HG02870 (cell line): ENCODE measurements around the gene CDH23.

ENCODE experiments used
- ATAC-seq: cut with Tn5 transposase; IDR thresholded peaks from one replicate; pipeline ENCODE4 v1.9.1; 2021; ENCODE audit warnings: mild to moderate bottlenecking, moderate library complexity; ENCODE audit not compliant: unreplicated experiment

CDH23 gene

GRCh38 chr10:71801361-71801760 is 404.6 kb downstream of the CDH23 start:
- ATAC-seq, result peak; percentile 82

DNA sequence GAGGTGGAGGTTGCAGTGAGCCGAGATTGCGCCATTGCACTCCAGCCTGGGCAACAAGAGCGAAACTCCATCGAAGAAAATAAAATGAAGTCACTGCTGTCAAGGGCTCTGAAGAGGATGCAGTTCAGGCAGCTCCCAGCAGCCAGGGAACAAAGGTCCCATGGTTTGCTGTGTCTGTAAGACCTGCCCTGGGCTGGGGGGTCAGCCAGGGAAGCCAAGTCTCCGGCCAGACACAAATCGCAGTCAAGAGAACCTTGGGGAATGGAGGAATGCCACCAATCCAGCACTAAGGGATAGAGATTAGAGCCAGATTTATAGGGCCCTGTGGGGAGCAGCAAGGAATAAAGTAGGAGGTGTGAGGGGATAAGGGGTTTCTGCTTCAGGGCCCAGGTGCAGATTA is 405.5 kb downstream of the CDH23 start:
- ATAC-seq, result no peak

DNA sequence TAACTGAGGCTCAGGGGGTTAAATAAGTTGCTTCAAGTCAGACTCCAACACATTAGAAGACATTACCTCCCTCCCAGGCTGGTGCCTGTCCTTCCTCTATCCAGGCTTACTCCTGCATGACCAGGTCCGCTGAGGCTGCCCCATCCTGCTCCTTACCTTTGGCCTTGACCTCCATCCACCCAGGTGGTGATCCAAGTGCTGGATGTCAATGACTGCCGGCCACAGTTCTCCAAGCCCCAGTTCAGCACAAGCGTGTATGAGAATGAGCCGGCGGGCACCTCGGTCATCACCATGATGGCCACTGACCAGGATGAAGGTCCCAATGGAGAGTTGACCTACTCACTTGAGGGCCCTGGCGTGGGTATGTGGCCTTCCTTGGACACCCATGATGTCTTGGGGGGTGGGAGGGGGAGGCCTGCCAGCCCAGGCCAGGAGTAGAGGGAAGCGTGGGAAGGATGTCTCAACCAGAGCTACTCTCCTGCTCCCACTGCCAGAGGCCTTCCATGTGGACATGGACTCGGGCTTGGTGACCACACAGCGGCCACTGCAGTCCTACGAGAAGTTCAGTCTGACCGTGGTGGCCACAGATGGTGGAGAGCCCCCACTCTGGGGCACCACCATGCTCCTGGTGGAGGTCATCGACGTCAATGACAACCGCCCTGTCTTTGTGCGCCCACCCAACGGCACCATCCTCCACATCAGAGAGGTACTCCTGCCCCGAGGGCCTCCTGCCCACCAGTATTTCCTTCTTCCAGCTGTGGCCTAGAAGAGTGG is 406.2 kb downstream of the CDH23 start:
- ATAC-seq, result no peak

DNA sequence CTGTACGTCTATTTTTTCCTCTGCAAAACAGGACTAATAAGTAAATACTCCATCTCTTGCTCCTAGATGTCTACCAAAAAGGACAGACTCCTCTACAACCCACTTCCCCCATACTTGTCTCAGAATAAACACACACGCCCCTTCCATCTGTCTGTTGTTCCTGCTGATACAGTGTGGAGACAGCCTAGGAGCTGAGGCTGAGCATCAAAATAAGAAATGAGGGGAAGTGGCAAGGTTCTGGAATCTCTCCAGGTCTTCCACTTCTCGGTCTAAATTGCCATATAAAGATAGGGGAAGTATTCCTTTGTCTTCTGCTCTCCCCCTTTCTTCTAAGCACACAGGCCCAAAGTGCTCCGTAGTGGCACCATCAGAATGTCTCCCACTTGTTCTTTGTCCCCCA is 407.4 kb downstream of the CDH23 start:
- no peak for ATAC-seq

GRCh38 chr10:71805776-71806703 is 409.3 kb downstream of the CDH23 start:
- no peak for ATAC-seq

DNA sequence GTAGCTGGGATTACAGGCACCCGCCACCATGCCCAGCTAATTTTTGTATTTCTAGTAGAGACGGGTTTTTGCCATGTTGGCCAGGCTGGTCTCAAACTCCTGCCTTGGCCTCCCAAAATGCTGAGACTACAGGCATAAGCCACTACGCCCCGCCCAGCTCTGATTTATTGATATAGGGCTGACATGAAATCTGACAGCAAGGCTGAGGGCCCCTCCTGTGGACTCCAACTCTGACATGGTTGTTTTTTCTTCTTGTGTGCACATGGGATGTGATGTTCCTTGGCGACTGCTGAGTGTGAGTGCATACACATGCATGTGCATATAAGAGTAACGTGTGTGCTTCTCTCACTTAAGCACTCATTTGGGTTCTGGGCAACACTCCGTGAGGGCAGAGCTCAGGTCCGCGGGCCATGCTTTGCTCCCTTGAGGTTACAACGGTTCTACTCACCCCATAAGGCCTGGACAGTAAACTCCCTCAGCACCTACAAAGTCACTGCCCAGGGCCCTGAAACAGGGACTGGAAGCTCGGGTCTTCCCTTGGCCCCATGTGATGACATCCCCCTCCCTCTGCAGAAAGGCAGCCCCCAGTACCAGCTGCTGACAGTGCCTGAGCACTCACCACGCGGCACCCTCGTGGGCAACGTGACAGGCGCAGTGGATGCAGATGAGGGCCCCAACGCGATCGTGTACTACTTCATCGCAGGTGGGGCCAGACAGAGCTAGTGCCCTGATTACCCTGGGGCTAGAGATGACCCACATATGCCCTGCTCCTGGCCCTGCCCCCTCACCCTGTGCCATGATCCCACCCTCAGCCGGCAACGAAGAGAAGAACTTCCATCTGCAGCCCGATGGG is 410.2 kb downstream of the CDH23 start:
- ATAC-seq, result no peak

- no peak for ATAC-seq
Measured at GRCh38 chr10:71807557-71808510, 411.1 kb downstream of the CDH23 start.

DNA sequence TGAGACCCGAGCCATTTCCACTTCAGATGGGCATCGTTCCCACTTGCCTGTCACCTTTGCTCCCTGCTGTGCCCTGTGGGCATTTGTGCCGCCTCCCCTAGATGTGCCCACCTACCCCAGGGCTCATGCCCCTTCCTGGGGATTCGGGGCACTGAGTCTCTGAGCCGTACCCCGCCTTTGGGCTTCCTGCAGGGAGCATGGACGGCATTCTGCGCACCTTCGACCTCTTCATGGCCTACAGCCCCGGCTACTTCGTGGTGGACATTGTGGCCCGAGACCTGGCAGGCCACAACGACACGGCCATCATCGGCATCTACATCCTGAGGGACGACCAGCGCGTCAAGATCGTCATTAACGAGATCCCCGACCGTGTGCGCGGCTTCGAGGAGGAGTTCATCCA is 412.9 kb downstream of the CDH23 start:
- no peak for ATAC-seq

DNA sequence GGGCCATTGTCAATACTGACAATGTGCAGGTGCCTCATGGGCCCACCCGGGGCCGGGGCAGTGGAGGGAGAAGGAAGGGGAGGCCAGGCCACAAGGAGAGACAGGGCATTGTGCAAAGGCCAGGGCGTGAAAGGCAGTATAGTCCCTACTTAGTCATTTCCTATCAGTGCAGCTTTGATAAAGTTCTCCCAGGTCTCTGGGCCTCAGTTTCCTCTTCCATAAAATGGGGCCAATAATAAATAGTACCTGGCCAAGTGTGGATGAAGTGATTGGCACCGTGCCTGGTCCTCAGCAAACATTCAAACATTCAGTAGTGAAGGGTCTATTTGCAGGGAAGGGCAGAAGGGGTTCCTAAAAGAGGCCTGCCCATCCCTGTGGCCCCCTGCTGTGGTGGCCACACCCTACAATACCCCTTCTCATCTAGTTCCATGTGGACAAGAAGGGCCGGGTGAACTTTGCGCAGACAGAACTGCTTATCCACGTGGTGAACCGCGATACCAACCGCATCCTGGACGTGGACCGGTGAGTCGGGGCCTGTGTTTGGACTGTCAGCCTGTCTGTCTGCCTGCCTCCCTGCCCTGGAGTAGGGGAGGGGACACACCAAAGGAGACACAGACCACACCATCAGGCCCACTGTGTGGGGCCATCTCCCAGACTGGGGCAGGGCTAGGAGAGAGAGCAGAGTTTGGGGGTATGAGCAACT is 413.5 kb downstream of the CDH23 start:
- ATAC-seq, result no peak

DNA sequence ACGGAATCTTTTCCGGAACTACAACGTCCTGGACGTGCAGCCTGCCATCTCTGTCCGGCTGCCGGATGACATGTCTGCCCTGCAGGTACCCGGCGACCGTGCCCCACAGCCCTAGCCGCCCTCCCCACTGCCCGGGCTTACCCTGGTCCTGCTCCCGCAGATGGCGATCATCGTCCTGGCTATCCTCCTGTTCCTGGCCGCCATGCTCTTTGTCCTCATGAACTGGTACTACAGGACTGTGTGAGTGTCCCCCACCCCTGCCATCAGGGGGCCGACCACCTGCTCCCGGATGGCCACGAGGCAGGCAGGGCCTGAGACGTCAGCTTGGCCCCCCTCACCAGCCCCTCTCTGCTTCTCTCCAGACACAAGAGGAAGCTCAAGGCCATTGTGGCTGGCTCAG is 414.6 kb downstream of the CDH23 start:
- no peak for ATAC-seq

- ATAC-seq, result peak; percentile 63
Measured at GRCh38 chr10:71812016-71812912, 415.5 kb downstream of the CDH23 start.

- no peak for ATAC-seq
Measured at GRCh38 chr10:71812913-71813590, 416.3 kb downstream of the CDH23 start.

DNA sequence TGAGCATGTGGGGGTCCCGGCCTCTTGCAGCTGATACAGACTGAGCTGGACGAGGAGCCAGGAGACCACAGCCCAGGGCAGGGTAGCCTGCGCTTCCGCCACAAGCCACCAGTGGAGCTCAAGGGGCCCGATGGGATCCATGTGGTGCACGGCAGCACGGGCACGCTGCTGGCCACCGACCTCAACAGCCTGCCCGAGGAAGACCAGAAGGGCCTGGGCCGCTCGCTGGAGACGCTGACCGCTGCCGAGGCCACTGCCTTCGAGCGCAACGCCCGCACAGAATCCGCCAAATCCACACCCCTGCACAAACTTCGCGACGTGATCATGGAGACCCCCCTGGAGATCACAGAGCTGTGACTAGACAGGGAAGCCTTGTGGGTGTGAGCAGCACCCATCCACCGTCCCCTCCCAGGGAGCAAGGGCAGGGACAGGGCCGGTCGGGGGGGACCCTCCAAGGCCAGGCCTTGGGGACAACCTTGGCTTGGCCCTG is 418.2 kb downstream of the CDH23 start:
- no peak for ATAC-seq

DNA sequence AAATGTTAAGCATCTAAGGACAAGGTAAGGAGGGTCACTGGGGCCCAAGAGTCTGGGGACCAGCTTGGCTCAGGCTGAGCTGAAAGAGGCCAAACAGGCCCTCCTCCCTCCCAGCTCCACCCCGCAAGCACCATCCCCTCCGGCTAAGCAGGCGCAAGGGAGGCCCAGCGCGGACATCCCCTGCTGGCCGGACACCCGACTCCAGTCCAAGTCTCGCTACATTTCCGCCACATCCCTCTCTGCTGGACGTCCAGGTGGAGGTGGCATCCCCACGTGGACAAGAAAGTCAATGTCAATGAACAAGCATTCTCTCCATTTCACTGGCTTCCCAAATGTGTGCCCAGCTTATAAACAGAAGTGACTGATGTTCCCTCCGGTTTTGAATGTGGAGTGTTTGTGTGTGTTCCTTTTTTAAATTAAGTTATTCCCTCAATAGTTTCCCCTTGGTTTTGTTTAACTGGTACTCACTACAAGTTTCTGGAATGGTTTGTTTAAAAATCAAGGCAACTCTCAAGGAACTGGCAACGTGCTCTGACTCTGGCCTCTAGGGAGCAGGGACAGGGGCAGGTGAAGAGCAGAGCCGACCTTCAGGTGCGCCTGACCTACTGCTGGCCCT is 418.9 kb downstream of the CDH23 start:
- ATAC-seq, result no peak

DNA sequence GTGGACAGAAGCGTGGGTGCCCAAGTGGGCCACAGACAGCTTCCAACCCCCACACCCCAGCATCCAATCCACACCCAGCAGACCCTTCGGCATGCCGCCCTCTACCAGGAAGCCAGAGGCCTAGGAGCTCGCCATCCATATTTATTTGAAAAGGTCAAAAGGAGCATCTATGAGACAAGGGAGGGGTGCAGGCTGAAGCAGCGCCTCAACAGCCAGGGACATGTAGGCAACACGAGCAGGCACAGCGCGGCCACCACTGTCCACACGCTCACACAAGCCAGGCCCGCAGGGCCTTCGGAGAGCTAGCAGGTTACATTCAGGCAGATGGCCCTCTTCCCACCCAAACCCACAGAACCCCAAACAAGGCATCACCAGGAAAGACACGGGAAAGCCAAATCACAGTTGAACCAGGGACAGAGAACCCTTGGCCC is 419.7 kb downstream of the CDH23 start:
- ATAC-seq, result no peak

- ATAC-seq, result no peak
Measured at GRCh38 chr10:71816936-71817618, 420.4 kb downstream of the CDH23 start.
